NOMO-1 treated with DMSO at 0.1 percent for 48 hours (cell line): ENCODE measurements around the gene TSPAN9.

Source experiments
- DNase-seq: peaks from one replicate; lab custom pipeline; 2025; ENCODE audit not compliant: unreplicated experiment; lab: John Stamatoyannopoulos, UW

The TSPAN9 gene

GRCh38 chr12:3184485-3184884 is 107.3 kb downstream of the TSPAN9 start:
- no peak for DNase-seq

- no peak for DNase-seq
Measured at GRCh38 chr12:3185260-3185870, 108.2 kb downstream of the TSPAN9 start.

- no peak for DNase-seq
Measured at GRCh38 chr12:3186546-3187215, 109.5 kb downstream of the TSPAN9 start.

GRCh38 chr12:3187846-3188770 is 110.9 kb downstream of the TSPAN9 start:
- no peak for DNase-seq

- DNase-seq = no peak
Measured at GRCh38 chr12:3189282-3189681, 112.1 kb downstream of the TSPAN9 start.

GRCh38 chr12:3190101-3190500 is 112.9 kb downstream of the TSPAN9 start:
- no peak for DNase-seq

- DNase-seq = no peak
Measured at GRCh38 chr12:3191450-3191849, 114.3 kb downstream of the TSPAN9 start.

GRCh38 chr12:3192221-3192620 is 115.0 kb downstream of the TSPAN9 start:
- no peak for DNase-seq

- DNase-seq = no peak
Measured at GRCh38 chr12:3193131-3193530, 116.0 kb downstream of the TSPAN9 start.

GRCh38 chr12:3193755-3194154 is 116.6 kb downstream of the TSPAN9 start:
- no peak for DNase-seq

- no peak for DNase-seq
Measured at GRCh38 chr12:3195337-3195736, 118.2 kb downstream of the TSPAN9 start.

- DNase-seq = no peak
Measured at GRCh38 chr12:3195859-3196483, 118.8 kb downstream of the TSPAN9 start.

- DNase-seq = no peak
Measured at GRCh38 chr12:3196488-3196887, 119.3 kb downstream of the TSPAN9 start.

- no peak for DNase-seq
Measured at GRCh38 chr12:3197131-3197818, 120.1 kb downstream of the TSPAN9 start.

GRCh38 chr12:3199551-3200031 is 122.4 kb downstream of the TSPAN9 start:
- no peak for DNase-seq

- no peak for DNase-seq
Measured at GRCh38 chr12:3200032-3200617, 122.9 kb downstream of the TSPAN9 start.

GRCh38 chr12:3200814-3201233 is 123.6 kb downstream of the TSPAN9 start:
- no peak for DNase-seq

GRCh38 chr12:3201339-3202051 is 124.3 kb downstream of the TSPAN9 start:
- no peak for DNase-seq

GRCh38 chr12:3202096-3202495 is 124.9 kb downstream of the TSPAN9 start:
- no peak for DNase-seq
